Fibroblast of villous mesenchyme (primary cell): ENCODE measurements around the gene SCPEP1. TPM values are rescaled to one million over a fixed set of nuclear protein-coding genes. Genes with fewer than 3 reads are reported as not detected.
"Not testable (repeated sequence)": the region's sequence is repeated elsewhere in the genome, so short reads cannot be mapped to it uniquely, and the experiment has no call there.

Source experiments
- DNase-seq: peaks from one replicate; pipeline ENCODE4 v3.0.0-alpha.2; 2010; ENCODE audit warnings: low read depth
- H3K4me3 ChIP-seq: 2 replicates; pipeline ENCODE4 v1.5.1; 2011; ENCODE audit warnings: low read depth, mild to moderate bottlenecking, low read length
- CTCF ChIP-seq: IDR thresholded peaks from 2 replicates; pipeline ENCODE4 v1.5.1; 2012; ENCODE audit warnings: low read depth, mild to moderate bottlenecking, low read length; ENCODE audit not compliant: insufficient read depth
- total RNA-seq: library from RNA; depleted of rRNA; stranded (reverse); fragments of >200 nt; gene quantifications from 2 replicates; pipeline ENCODE4 v1.2.3, GENCODE V29; 2012

SCPEP1 gene
- total RNA-seq, 1 donor = 36.7 TPM

DNA sequence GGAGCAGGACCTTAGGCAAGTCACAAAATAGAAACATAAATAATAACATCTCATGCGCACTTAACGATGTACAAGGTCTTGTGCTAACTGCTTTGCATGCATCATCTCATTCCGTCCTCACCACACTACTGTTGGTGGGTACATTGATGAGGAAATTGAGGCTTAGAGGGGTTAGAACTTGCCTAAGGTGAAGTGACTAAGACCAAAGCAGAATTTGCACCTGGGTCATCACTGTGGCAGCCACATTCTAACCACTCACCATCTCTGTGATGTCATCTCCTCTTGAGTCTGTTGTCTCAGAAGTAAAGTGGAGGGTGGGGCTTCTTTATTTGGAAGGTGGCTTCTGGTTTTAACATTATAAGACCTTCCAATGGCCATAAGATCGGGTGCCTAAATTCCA lies 43.7 kb upstream of the SCPEP1 start:
- TF ChIP-seq CTCF = no peak
- H3K4me3 ChIP-seq = no peak overlapping the region
- no peak for DNase-seq

- H3K4me3 ChIP-seq = no peak overlapping the region
- TF ChIP-seq CTCF = no peak
- DNase-seq = no peak
Observed at GRCh38 chr17:56935461-56935860, 42.5 kb upstream of the SCPEP1 start.

- no peak for TF ChIP-seq CTCF
- H3K4me3 ChIP-seq = no peak overlapping the region
- DNase-seq = no peak
Observed at GRCh38 chr17:56936697-56937322, 41.1 kb upstream of the SCPEP1 start.

DNA sequence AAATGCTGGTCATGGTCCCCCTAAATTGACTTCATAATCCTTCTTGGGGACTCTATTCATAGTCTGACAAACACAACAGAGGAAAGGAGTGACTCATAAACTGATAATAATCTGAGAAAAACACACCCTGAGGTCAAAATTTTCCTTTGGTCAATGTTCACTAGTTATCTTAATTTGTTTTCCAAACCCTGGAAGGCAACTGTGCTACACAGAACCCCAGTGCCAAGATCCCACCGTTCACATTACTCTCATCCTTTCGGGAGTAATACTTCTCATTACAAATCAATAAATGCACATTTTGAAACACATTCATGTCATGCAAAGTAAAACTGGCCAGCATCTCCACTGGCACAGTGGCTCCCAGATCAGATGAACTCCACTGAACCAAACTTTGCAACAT lies 40.2 kb upstream of the SCPEP1 start:
- no peak for TF ChIP-seq CTCF
- DNase-seq = peak; percentile 31
- no peak overlapping the region for H3K4me3 ChIP-seq

DNA sequence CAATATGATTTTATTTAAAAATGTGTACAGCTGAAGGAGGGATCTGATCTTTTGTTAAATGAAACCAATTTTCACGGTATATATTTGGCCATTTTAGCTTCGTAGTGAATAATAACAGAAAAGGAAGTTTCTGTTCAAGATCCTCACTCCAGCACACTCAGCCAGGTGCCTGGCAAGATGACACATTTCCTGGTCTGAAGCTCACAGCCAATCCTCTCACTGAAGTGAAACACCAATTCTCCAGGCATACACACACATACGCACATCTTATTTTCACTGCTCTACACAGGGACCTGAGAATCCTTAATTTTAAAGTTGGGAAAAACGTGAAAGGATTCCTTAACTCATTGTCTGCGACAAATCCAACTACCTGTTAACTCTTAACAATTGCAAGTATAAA lies 39.7 kb upstream of the SCPEP1 start:
- DNase-seq, H3K4me3 ChIP-seq: not testable (repeated sequence)

- no peak overlapping the region for H3K4me3 ChIP-seq
- peak; percentile 75 for TF ChIP-seq CTCF
- peak; percentile 66 for DNase-seq
Observed at GRCh38 chr17:56939869-56940484, 38.0 kb upstream of the SCPEP1 start.

DNA sequence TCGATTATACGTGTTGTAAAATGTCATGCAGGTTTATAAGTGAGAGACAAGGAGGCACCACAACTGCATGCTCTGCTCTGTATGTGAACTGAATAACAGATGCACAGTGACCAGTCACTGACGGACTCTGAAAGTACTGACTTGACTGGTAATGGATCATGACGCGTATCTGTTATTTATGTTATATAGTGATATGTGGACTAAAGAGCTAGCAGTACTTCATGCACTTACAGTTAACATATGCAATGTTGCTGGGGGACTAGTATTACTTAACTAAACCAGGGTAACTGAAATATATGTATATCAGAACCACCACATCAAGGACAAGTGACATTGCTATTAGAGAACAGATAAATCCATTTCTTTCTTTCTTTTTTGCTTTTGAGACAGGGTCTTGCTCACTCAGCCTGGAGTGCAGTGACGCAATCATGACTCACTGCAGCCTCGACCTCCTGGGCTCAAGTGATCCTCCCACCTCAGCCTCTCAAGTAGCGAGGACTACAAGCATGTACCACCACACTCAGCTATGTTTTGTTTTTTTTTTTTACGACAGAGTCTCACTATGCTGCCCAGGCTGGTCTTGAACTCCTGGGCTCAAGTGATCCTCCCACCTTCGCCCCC lies 34.3 kb upstream of the SCPEP1 start:
- no peak for DNase-seq
- no peak overlapping the region for H3K4me3 ChIP-seq
- no peak for TF ChIP-seq CTCF
